HEK293 (cell line): ENCODE measurements around the gene CA10.

Experiments used
- TRIM28 ChIP-seq: IDR thresholded peaks from 2 replicates; pipeline ENCODE4 v1.6.1; 2011; ENCODE audit warnings: low read length, control low read depth, borderline replicate concordance
- ZEB2 ChIP-seq: fragments of 450-650 bp; formaldehyde crosslinking; IDR thresholded peaks from 2 replicates; pipeline ENCODE4 v1.5.1; 2016; ENCODE audit warnings: missing biosample characterization, missing genetic modification characterization
- ZNF785 ChIP-seq: fragments of 450-650 bp; formaldehyde crosslinking; IDR thresholded peaks from 2 replicates; pipeline ENCODE4 v1.5.1; 2016; ENCODE audit warnings: missing biosample characterization, missing genetic modification characterization
- ZNF791 ChIP-seq: fragments of 450-650 bp; formaldehyde crosslinking; IDR thresholded peaks from 2 replicates; pipeline ENCODE4 v1.5.1; 2016; ENCODE audit warnings: missing biosample characterization, missing genetic modification characterization
- TF ChIP-seq, protein P1 (sequence below): fragments of 450-650 bp; formaldehyde crosslinking; IDR thresholded peaks from 2 replicates; pipeline ENCODE4 v1.5.1; 2016; ENCODE audit warnings: missing biosample characterization, missing genetic modification characterization
- TF ChIP-seq, protein P2 (sequence below): fragments of 450-650 bp; formaldehyde crosslinking; IDR thresholded peaks from 2 replicates; pipeline ENCODE4 v1.5.1; 2016; ENCODE audit warnings: missing biosample characterization, missing genetic modification characterization
- TF ChIP-seq, protein P3 (sequence below): fragments of 450-650 bp; formaldehyde crosslinking; IDR thresholded peaks from 2 replicates; pipeline ENCODE4 v1.5.1; 2016; ENCODE audit warnings: missing biosample characterization, missing genetic modification characterization

DNA sequence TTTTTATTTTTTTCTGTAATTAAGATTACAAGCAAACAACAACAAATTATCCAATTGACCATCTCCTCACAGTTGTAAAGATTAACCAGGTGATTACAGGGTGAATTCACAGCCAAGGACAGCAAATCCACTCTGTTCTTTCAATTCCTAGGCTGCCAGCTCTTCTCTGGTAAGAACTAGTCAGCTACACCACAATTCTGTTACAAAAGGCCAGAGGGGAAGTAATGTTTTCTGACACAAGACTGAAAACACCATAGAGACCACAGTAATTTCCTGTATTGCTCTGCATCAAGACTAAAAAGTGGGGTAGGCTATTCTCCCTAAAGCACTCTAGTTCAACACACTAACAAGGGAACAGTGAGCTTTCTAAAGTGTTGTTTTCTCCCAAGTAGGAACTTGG, 10.6 kb downstream of the CA10 start:
- TF ChIP-seq, protein P1, sequence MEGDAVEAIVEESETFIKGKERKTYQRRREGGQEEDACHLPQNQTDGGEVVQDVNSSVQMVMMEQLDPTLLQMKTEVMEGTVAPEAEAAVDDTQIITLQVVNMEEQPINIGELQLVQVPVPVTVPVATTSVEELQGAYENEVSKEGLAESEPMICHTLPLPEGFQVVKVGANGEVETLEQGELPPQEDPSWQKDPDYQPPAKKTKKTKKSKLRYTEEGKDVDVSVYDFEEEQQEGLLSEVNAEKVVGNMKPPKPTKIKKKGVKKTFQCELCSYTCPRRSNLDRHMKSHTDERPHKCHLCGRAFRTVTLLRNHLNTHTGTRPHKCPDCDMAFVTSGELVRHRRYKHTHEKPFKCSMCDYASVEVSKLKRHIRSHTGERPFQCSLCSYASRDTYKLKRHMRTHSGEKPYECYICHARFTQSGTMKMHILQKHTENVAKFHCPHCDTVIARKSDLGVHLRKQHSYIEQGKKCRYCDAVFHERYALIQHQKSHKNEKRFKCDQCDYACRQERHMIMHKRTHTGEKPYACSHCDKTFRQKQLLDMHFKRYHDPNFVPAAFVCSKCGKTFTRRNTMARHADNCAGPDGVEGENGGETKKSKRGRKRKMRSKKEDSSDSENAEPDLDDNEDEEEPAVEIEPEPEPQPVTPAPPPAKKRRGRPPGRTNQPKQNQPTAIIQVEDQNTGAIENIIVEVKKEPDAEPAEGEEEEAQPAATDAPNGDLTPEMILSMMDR (tag by site-specific recombination) = no peak
- TF ChIP-seq, protein P2, sequence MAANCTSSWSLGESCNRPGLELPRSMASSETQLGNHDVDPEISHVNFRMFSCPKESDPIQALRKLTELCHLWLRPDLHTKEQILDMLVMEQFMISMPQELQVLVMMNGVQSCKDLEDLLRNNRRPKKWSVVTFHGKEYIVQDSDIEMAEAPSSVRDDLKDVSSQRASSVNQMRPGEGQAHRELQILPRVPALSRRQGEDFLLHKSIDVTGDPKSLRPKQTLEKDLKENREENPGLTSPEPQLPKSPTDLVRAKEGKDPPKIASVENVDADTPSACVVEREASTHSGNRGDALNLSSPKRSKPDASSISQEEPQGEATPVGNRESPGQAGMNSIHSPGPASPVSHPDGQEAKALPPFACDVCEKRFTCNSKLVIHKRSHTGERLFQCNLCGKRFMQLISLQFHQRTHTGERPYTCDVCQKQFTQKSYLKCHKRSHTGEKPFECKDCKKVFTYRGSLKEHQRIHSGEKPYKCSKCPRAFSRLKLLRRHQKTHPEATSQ = no peak
- TF ChIP-seq ZNF785 (tag by site-specific recombination) (no peak), ZNF791 (tag by site-specific recombination) (no peak), ZEB2 (tag by site-specific recombination) (no peak), TRIM28 (no peak)
- TF ChIP-seq, protein P3, sequence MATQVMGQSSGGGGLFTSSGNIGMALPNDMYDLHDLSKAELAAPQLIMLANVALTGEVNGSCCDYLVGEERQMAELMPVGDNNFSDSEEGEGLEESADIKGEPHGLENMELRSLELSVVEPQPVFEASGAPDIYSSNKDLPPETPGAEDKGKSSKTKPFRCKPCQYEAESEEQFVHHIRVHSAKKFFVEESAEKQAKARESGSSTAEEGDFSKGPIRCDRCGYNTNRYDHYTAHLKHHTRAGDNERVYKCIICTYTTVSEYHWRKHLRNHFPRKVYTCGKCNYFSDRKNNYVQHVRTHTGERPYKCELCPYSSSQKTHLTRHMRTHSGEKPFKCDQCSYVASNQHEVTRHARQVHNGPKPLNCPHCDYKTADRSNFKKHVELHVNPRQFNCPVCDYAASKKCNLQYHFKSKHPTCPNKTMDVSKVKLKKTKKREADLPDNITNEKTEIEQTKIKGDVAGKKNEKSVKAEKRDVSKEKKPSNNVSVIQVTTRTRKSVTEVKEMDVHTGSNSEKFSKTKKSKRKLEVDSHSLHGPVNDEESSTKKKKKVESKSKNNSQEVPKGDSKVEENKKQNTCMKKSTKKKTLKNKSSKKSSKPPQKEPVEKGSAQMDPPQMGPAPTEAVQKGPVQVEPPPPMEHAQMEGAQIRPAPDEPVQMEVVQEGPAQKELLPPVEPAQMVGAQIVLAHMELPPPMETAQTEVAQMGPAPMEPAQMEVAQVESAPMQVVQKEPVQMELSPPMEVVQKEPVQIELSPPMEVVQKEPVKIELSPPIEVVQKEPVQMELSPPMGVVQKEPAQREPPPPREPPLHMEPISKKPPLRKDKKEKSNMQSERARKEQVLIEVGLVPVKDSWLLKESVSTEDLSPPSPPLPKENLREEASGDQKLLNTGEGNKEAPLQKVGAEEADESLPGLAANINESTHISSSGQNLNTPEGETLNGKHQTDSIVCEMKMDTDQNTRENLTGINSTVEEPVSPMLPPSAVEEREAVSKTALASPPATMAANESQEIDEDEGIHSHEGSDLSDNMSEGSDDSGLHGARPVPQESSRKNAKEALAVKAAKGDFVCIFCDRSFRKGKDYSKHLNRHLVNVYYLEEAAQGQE = no peak
